ENCODE results near the gene SEMA5A. TPM values are rescaled to one million over a fixed set of nuclear protein-coding genes. Genes with fewer than 3 reads are reported as not detected.

SEMA5A gene
- total RNA-seq: under 1 TPM; 0.40 to 0.98 (median 0.51) TPM
- polyA plus RNA-seq: under 1 TPM in 1 of 2 donors, not detected in 1; 0.25 TPM
- 1.3 reads per million, percentile 2 among the genes with 10 or more reads in this experiment for total RNA-seq

GRCh38 chr5:9545992-9546851 lies at the start of gene SEMA5A:
TSS of gene SEMA5A (minus strand) at chr5:9546075. CDS start at chr5:9379946, 166,129 bp downstream.
- CTCF ChIA-PET: no interaction called here
- Histone ChIP-seq H3K27ac (ENCODE audit: low read depth, low read length) (no peak within 1 kb of the TSS), H3K9me3 (ENCODE audit: control insufficient read depth in 2 of 3, low read length in 3 of 3) (no peaks in the 10 kb centered on the region), H3K4me3 (ENCODE audit: low read length) (no peak within 1 kb of the TSS), H3K4me1 (ENCODE audit: control insufficient read depth in 2 of 2, insufficient read depth in 2 of 2, low read length in 2 of 2) (no peaks in the 10 kb centered on the region), H3K27me3 (ENCODE audit: control insufficient read depth in 2 of 2, insufficient read depth in 2 of 2, low read length in 2 of 2) (no peaks in the 10 kb centered on the region), H3K36me3 (ENCODE audit: control insufficient read depth in 2 of 3, insufficient read depth in 3 of 3, low read length in 3 of 3) (no peaks in the 10 kb centered on the region)
- POLR2A ChIA-PET: no interaction called here
- DNase-seq (peak in 6 of 9 donors; percentile 2 to 30 (median 20)), ATAC-seq (peak; percentile 72)
- Mint-ChIP-seq H3K27me3 (peaks cover 26 to 41% (median 28%) of the 10 kb centered on the region in 5 donors), H3K4me3 (peak within 1 kb of the TSS; percentile 53 to 86 (median 76)), H3K4me1 (peaks cover 0 to 16% (median 11%) of the 10 kb centered on the region in 7 donors), H3K9me3 (peaks cover 0 to 6% (median 0%) of the 10 kb centered on the region in 11 donors), H3K27ac (peak within 1 kb of the TSS in 1 of 9 donors; percentile 38), H3K36me3 (peaks cover 0 to 4% (median 0%) of the 10 kb centered on the region in 5 donors)
- intact Hi-C loops (cut with micrococcal nuclease): loop anchor here in 1 of 2 donors (10.0 kb wide), 1 partner anchor 1019 kb away; the partner anchor contains the start of gene ANKRD33B

DNA sequence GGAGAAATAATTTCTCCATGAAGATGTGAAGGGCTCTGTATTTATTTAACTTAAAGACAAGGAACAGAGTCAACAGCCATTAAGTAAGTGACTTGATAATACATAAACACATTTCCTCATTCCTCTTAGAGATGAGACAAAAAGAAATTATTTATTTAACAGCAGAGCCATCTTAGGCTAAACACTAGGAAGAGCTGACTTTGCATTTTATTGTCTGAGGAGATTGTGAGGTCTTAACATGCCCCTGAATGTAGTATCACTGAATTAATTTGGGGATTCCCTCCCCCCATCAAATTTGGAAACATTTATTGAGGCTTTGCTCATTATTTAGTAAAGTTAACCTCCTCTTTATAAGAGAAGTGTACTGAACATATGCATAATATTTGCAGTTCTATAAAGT lies 49.0 kb upstream of the SEMA5A start:
- H3K27me3 Mint-ChIP-seq: peaks cover 0 to 4% (median 0%) of the 10 kb centered on the region in 5 donors
- CTCF ChIA-PET: no interaction called here
- no peaks in the 10 kb centered on the region for H3K36me3 Mint-ChIP-seq

GRCh38 chr5:9589049-9589835 lies 43.4 kb upstream of the SEMA5A start:
- no peaks in the 10 kb centered on the region for H3K36me3 Mint-ChIP-seq
- Histone ChIP-seq H3K9me3 (ENCODE audit: control insufficient read depth in 2 of 3, low read length in 3 of 3) (no peaks in the 10 kb centered on the region), H3K27me3 (ENCODE audit: control insufficient read depth in 2 of 2, insufficient read depth in 2 of 2, low read length in 2 of 2) (no peaks in the 10 kb centered on the region), H3K4me1 (ENCODE audit: control insufficient read depth in 2 of 2, insufficient read depth in 2 of 2, low read length in 2 of 2) (no peaks in the 10 kb centered on the region), H3K4me3 (ENCODE audit: low read length) (no peak overlapping the region), H3K36me3 (ENCODE audit: control insufficient read depth in 2 of 3, insufficient read depth in 3 of 3, low read length in 3 of 3) (no peaks in the 10 kb centered on the region), H3K27ac (ENCODE audit: low read depth, low read length) (no peak overlapping the region)
- CTCF ChIA-PET: no interaction called here
- intact Hi-C loops (cut with micrococcal nuclease): no loop called here
- H3K4me3 Mint-ChIP-seq: no peak overlapping the region
- no peaks in the 10 kb centered on the region for H3K4me1 Mint-ChIP-seq
- DNase-seq (no peak), ATAC-seq (no peak)
- peaks cover 0 to 11% (median 0%) of the 10 kb centered on the region in 11 donors for H3K9me3 Mint-ChIP-seq
- POLR2A ChIA-PET: no interaction called here
- peaks cover 0 to 5% (median 0%) of the 10 kb centered on the region in 5 donors for H3K27me3 Mint-ChIP-seq
- H3K27ac Mint-ChIP-seq: no peak overlapping the region

More for the DNA sequence above, 49.0 kb upstream of the SEMA5A start:
- no peaks in the 10 kb centered on the region for H3K9me3 ChIP-seq (ENCODE audit: control insufficient read depth in 2 of 3, low read length in 3 of 3)
- Mint-ChIP-seq H3K4me1 (no peaks in the 10 kb centered on the region), H3K4me3 (no peak overlapping the region), H3K27ac (no peak overlapping the region), H3K9me3 (peaks cover 0 to 8% (median 0%) of the 10 kb centered on the region in 11 donors)
- ATAC-seq (no peak), DNase-seq (no peak)
- H3K4me3 ChIP-seq (ENCODE audit: low read length): no peak overlapping the region
- H3K4me1 ChIP-seq (ENCODE audit: control insufficient read depth in 2 of 2, insufficient read depth in 2 of 2, low read length in 2 of 2): no peaks in the 10 kb centered on the region
- no peak overlapping the region for H3K27ac ChIP-seq (ENCODE audit: low read depth, low read length)
- POLR2A ChIA-PET: no interaction called here
- intact Hi-C loops (cut with micrococcal nuclease): no loop called here
- no peaks in the 10 kb centered on the region for H3K36me3 ChIP-seq (ENCODE audit: control insufficient read depth in 2 of 3, insufficient read depth in 3 of 3, low read length in 3 of 3)
- no peaks in the 10 kb centered on the region for H3K27me3 ChIP-seq (ENCODE audit: control insufficient read depth in 2 of 2, insufficient read depth in 2 of 2, low read length in 2 of 2)

- no peak overlapping the region for H3K4me3 Mint-ChIP-seq
- ATAC-seq (no peak), DNase-seq (no peak)
- Histone ChIP-seq H3K36me3 (ENCODE audit: control insufficient read depth in 2 of 3, insufficient read depth in 3 of 3, low read length in 3 of 3) (no peaks in the 10 kb centered on the region), H3K9me3 (ENCODE audit: control insufficient read depth in 2 of 3, low read length in 3 of 3) (no peaks in the 10 kb centered on the region), H3K27ac (ENCODE audit: low read depth, low read length) (no peak overlapping the region), H3K4me3 (ENCODE audit: low read length) (no peak overlapping the region), H3K27me3 (ENCODE audit: control insufficient read depth in 2 of 2, insufficient read depth in 2 of 2, low read length in 2 of 2) (no peaks in the 10 kb centered on the region), H3K4me1 (ENCODE audit: control insufficient read depth in 2 of 2, insufficient read depth in 2 of 2, low read length in 2 of 2) (no peaks in the 10 kb centered on the region)
- POLR2A ChIA-PET: no interaction called here
- H3K4me1 Mint-ChIP-seq: no peaks in the 10 kb centered on the region
- CTCF ChIA-PET: no interaction called here
- intact Hi-C loops (cut with micrococcal nuclease): no loop called here
- peaks cover 0 to 5% (median 0%) of the 10 kb centered on the region in 5 donors for H3K27me3 Mint-ChIP-seq
- no peaks in the 10 kb centered on the region for H3K36me3 Mint-ChIP-seq
- peaks cover 0 to 11% (median 0%) of the 10 kb centered on the region in 11 donors for H3K9me3 Mint-ChIP-seq
- no peak overlapping the region for H3K27ac Mint-ChIP-seq
Measured at GRCh38 chr5:9588254-9588653, 42.4 kb upstream of the SEMA5A start.

- Mint-ChIP-seq H3K4me1 (no peaks in the 10 kb centered on the region), H3K27ac (no peak overlapping the region), H3K4me3 (no peak overlapping the region), H3K27me3 (peaks cover 0 to 5% (median 0%) of the 10 kb centered on the region in 5 donors), H3K9me3 (peaks cover 0 to 11% (median 0%) of the 10 kb centered on the region in 11 donors), H3K36me3 (no peaks in the 10 kb centered on the region)
- ChIA-PET POLR2A (no interaction called here), CTCF (no interaction called here)
- Histone ChIP-seq H3K27ac (ENCODE audit: low read depth, low read length) (no peak overlapping the region), H3K36me3 (ENCODE audit: control insufficient read depth in 2 of 3, insufficient read depth in 3 of 3, low read length in 3 of 3) (no peaks in the 10 kb centered on the region), H3K4me3 (ENCODE audit: low read length) (no peak overlapping the region), H3K4me1 (ENCODE audit: control insufficient read depth in 2 of 2, insufficient read depth in 2 of 2, low read length in 2 of 2) (no peaks in the 10 kb centered on the region), H3K9me3 (ENCODE audit: control insufficient read depth in 2 of 3, low read length in 3 of 3) (no peaks in the 10 kb centered on the region), H3K27me3 (ENCODE audit: control insufficient read depth in 2 of 2, insufficient read depth in 2 of 2, low read length in 2 of 2) (no peaks in the 10 kb centered on the region)
- intact Hi-C loops (cut with micrococcal nuclease): no loop called here
- no peak for ATAC-seq
- DNase-seq: no peak
Measured at GRCh38 chr5:9587135-9587534, 41.3 kb upstream of the SEMA5A start.

DNA sequence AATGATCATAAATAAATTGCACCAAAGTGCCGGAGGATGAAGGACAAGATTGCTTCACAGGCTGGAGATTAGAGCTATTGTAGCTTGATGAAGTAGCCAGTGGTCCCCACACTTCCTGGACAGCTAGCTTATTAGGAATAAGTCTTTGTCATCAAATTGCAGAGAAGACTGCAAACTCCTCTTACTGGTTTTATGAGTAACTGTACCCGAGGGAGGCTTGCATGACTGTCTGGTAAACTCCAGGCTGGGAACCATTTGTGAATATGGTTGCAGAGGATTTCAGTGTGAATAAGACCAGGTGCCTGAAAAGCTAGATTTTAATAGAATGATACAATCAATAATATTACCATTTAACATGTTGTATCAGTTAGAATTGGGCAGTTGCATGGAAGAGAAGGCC lies 36.5 kb upstream of the SEMA5A start:
- no peaks in the 10 kb centered on the region for H3K9me3 ChIP-seq (ENCODE audit: control insufficient read depth in 2 of 3, low read length in 3 of 3)
- no peaks in the 10 kb centered on the region for H3K4me1 ChIP-seq (ENCODE audit: control insufficient read depth in 2 of 2, insufficient read depth in 2 of 2, low read length in 2 of 2)
- Mint-ChIP-seq H3K4me3 (no peak overlapping the region), H3K36me3 (no peaks in the 10 kb centered on the region), H3K4me1 (no peaks in the 10 kb centered on the region), H3K27me3 (no peaks in the 10 kb centered on the region), H3K27ac (no peak overlapping the region), H3K9me3 (peaks cover 0 to 10% (median 0%) of the 10 kb centered on the region in 11 donors)
- no peak overlapping the region for H3K27ac ChIP-seq (ENCODE audit: low read depth, low read length)
- no peaks in the 10 kb centered on the region for H3K36me3 ChIP-seq (ENCODE audit: control insufficient read depth in 2 of 3, insufficient read depth in 3 of 3, low read length in 3 of 3)
- ChIA-PET POLR2A (no interaction called here), CTCF (no interaction called here)
- intact Hi-C loops (cut with micrococcal nuclease): no loop called here
- no peak overlapping the region for H3K4me3 ChIP-seq (ENCODE audit: low read length)
- H3K27me3 ChIP-seq (ENCODE audit: control insufficient read depth in 2 of 2, insufficient read depth in 2 of 2, low read length in 2 of 2): no peaks in the 10 kb centered on the region
- ATAC-seq: no peak
- no peak for DNase-seq
